ENCODE results near the gene ACIN1. TPM values are rescaled to one million over a fixed set of nuclear protein-coding genes. Genes with fewer than 3 reads are reported as not detected.
A peak's percentile ranks its signal among the peaks of the same experiment; 100 is the strongest.

Gene ACIN1
- total RNA-seq, 1 experiment from 2014 or later, result 333 TPM

DNA sequence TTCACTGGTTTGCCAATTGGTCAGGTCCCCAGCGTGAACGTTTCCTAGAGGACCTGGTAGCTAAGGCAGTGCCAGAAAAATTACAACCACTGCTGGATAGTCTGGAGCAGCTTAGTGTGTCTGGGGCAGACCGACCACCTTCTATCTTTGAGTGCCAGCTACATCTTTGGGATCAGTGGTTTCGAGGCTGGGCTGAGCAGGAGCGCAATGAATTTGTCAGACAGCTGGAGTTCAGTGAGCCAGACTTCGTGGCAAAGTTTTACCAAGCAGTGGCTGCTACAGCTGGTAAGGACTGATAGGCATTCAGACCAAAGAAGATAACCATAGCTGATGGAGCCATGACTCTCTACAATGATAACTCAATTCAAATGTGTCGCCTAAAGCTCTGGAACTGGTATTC is 2.9 kb upstream of the ACIN1 start:
- Histone ChIP-seq H3K18ac (ENCODE audit: insufficient read length, low read depth, low read length) (no peak overlapping the region), H3K4me1 (ENCODE audit: insufficient read depth, low read length) (peaks cover 2% of the 10 kb centered on the region; the same call in 1 of the 2 replicates), H3K9ac (ENCODE audit: extremely low read depth, insufficient read length, low read length) (no peak overlapping the region), H2BK120ac (ENCODE audit: low read depth, low read length, poor library complexity, severe bottlenecking) (no peak overlapping the region), H3K27me3 (ENCODE audit: insufficient read depth, low read length) (no peaks in the 10 kb centered on the region), H3K23me2 (ENCODE audit: insufficient read length, low read depth, low read length, poor library complexity, severe bottlenecking) (peaks cover 6% of the 10 kb centered on the region), H2BK12ac (ENCODE audit: insufficient read length, low read depth, low read length) (no peak overlapping the region), H3K79me2 (ENCODE audit: insufficient read depth, low read length) (peaks cover 17% of the 10 kb centered on the region), H2BK20ac (ENCODE audit: low read depth, low read length, poor library complexity, severe bottlenecking) (no peak overlapping the region), H3K79me1 (ENCODE audit: insufficient read depth, low read depth, low read length, poor library complexity, severe bottlenecking) (peaks cover 5% of the 10 kb centered on the region), H4K91ac (ENCODE audit: insufficient read length, low read depth, low read length) (no peak overlapping the region), H3K14ac (ENCODE audit: insufficient read depth, low read length) (no peak overlapping the region), H3T11ph (ENCODE audit: low read length) (no peak overlapping the region), H4K5ac (ENCODE audit: insufficient read length, low read depth, low read length) (no peak overlapping the region), H3K27ac (ENCODE audit: insufficient read length, low read depth, low read length) (no peak overlapping the region), H3K9me3 (ENCODE audit: control insufficient read depth, low read depth, low read length) (no peaks in the 10 kb centered on the region), H3K4ac (ENCODE audit: low read depth, low read length) (no peak overlapping the region), H3K23ac (ENCODE audit: insufficient read length, low read depth, low read length) (no peak overlapping the region), H4K8ac (replicated peaks; ENCODE audit: insufficient read length, low read depth, low read length) (no peak overlapping the region), H2BK15ac (ENCODE audit: low read depth, low read length) (no peak overlapping the region), H3K56ac (ENCODE audit: insufficient read length, low read depth, low read length) (no peak overlapping the region), H2BK5ac (ENCODE audit: insufficient read length, low read length) (no peak overlapping the region), H4K20me1 (ENCODE audit: control insufficient read depth, insufficient read depth, insufficient read length) (no peaks in the 10 kb centered on the region), H2AFZ (ENCODE audit: low read length) (no peak overlapping the region), H3K4me2 (ENCODE audit: insufficient read depth, insufficient read length, low read length) (no peak overlapping the region), H2AK5ac (ENCODE audit: insufficient read length, low read length) (no peak overlapping the region)
- Mint-ChIP-seq H3K4me3 (peak overlapping the region in 1 of 2 experiments; percentile 6; a peak in 2 of 5 replicates), H3K27ac (no peak overlapping the region; a peak in 2 of 7 replicates), H3K4me1 (peaks cover 41 to 43% of the 10 kb centered on the region in 2 experiments), H3K9me3 (no peaks in the 10 kb centered on the region), H3K27me3 (ENCODE audit: low read depth) (peaks cover 4% of the 10 kb centered on the region), H3K36me3 (ENCODE audit: insufficient read depth in 1 of 3, low read depth in 3 of 3) (peaks cover 17 to 33% (median 30%) of the 10 kb centered on the region in 3 experiments)
- no peak for DNase-seq
- TF ChIP-seq, protein P1, sequence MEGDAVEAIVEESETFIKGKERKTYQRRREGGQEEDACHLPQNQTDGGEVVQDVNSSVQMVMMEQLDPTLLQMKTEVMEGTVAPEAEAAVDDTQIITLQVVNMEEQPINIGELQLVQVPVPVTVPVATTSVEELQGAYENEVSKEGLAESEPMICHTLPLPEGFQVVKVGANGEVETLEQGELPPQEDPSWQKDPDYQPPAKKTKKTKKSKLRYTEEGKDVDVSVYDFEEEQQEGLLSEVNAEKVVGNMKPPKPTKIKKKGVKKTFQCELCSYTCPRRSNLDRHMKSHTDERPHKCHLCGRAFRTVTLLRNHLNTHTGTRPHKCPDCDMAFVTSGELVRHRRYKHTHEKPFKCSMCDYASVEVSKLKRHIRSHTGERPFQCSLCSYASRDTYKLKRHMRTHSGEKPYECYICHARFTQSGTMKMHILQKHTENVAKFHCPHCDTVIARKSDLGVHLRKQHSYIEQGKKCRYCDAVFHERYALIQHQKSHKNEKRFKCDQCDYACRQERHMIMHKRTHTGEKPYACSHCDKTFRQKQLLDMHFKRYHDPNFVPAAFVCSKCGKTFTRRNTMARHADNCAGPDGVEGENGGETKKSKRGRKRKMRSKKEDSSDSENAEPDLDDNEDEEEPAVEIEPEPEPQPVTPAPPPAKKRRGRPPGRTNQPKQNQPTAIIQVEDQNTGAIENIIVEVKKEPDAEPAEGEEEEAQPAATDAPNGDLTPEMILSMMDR (conservative IDR thresholded peaks at IDR 0.05), result no peak
- WGBS (ENCODE audit: extremely low coverage, insufficient read length, low lambda C conversion rate), result no CpG with 5 or more reads among the region's 7 CpGs
